ENCODE results near the gene OSR1. TPM values are rescaled to one million over a fixed set of nuclear protein-coding genes. Genes with fewer than 3 reads are reported as not detected.

OSR1 gene
- total RNA-seq, 1 experiment from 2014 or later, result 2.6 TPM

DNA sequence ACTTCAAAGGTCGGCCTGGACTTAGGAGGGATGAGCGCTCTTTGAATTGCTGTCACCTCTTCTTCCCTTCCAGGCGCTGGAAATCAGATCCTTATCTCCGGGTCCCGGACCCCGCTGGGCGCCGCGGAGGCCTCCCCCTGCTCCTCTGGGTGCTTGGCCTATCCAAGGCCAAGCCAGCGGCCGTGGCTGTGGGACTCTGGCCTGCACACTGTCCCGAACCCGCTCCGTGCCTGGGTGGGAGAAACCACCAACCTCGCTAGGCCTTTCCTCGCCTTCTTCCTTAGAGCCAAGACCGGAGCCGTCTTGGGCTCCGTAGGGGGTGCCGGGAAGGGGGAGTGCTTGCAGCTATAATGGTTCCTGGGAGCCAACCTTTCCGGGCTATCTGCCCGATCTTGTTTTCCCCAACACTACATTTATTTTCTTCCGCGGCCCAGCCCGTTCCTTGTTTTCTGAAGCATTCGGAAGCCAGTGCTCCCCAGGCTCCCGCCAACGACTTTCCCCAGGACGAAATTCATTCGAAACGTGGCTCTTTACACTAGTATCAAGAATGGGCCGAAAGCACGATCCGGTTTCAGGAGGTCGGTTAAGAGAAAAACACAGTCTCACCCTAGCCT is 2.4 kb downstream of the OSR1 start (continued):
- TF ChIP-seq TCF7L2 (IDR thresholded peaks at IDR 0.05; ENCODE audit: borderline replicate concordance, extremely low read depth, insufficient read depth, insufficient read length), result no peak

- H3K27ac ChIP-seq (ENCODE audit: low read depth, low read length), result no peak overlapping the region
- peaks cover 0 to 8% of the 10 kb centered on the region in 2 experiments; a peak in 2 of 4 replicates for H3K4me1 ChIP-seq (ENCODE audit: control insufficient read depth in 1 of 2, insufficient read depth in 2 of 2, low read length in 2 of 2)
- no peaks in the 10 kb centered on the region for H3K9me3 ChIP-seq (ENCODE audit: control insufficient read depth in 1 of 2, insufficient read depth in 1 of 2, low read depth in 1 of 2, low read length in 2 of 2)
- no peaks in the 10 kb centered on the region for H3K9me2 ChIP-seq (ENCODE audit: insufficient read depth)
- BruUV-seq (replicated peaks), result no TSS peak
- H3K27me3 ChIP-seq (ENCODE audit: insufficient read depth, low read length), result no peaks in the 10 kb centered on the region
- ChIA-PET RAD21 (ENCODE audit: low non-redundant PET in 1 of 2, low total read pairs in 2 of 2, uncharacterized antibody in 2 of 2, unreplicated experiment in 2 of 2) (no interaction called here), POLR2A (no interaction called here), CTCF (no interaction called here)
- TF ChIP-seq RAD21 (IDR thresholded peaks at IDR 0.05; ENCODE audit: low read depth) (no peak), ZFX (IDR thresholded peaks at IDR 0.05) (no peak), POLR2AphosphoS5 (IDR thresholded peaks at IDR 0.05; ENCODE audit: low read depth, low read length) (no peak), EGR1 (IDR thresholded peaks at IDR 0.05; ENCODE audit: low read depth) (no peak), EZH2phosphoT487 (IDR thresholded peaks at IDR 0.05; ENCODE audit: borderline replicate concordance) (no peak), YY1 (IDR thresholded peaks at IDR 0.05; ENCODE audit: extremely low read depth, insufficient replicate concordance, low read depth, low read length) (no peak), ZNF274 (IDR thresholded peaks at IDR 0.05; ENCODE audit: low read depth, low read length) (no peak), ELF1 (IDR thresholded peaks at IDR 0.05; ENCODE audit: borderline replicate concordance, low read depth) (no peak), EZH2 (IDR thresholded peaks at IDR 0.05) (no peak), POLR2A (IDR thresholded peaks at IDR 0.05; ENCODE audit: borderline replicate concordance, extremely low read depth, insufficient read depth, insufficient read length) (no peak), SRF (IDR thresholded peaks at IDR 0.05; ENCODE audit: low read depth) (no peak), TCF7L2 (IDR thresholded peaks at IDR 0.05; ENCODE audit: borderline replicate concordance, extremely low read depth, insufficient read depth, insufficient read length) (no peak), ATF3 (IDR thresholded peaks at IDR 0.05) (no peak)
- TF ChIP-seq, protein P1, sequence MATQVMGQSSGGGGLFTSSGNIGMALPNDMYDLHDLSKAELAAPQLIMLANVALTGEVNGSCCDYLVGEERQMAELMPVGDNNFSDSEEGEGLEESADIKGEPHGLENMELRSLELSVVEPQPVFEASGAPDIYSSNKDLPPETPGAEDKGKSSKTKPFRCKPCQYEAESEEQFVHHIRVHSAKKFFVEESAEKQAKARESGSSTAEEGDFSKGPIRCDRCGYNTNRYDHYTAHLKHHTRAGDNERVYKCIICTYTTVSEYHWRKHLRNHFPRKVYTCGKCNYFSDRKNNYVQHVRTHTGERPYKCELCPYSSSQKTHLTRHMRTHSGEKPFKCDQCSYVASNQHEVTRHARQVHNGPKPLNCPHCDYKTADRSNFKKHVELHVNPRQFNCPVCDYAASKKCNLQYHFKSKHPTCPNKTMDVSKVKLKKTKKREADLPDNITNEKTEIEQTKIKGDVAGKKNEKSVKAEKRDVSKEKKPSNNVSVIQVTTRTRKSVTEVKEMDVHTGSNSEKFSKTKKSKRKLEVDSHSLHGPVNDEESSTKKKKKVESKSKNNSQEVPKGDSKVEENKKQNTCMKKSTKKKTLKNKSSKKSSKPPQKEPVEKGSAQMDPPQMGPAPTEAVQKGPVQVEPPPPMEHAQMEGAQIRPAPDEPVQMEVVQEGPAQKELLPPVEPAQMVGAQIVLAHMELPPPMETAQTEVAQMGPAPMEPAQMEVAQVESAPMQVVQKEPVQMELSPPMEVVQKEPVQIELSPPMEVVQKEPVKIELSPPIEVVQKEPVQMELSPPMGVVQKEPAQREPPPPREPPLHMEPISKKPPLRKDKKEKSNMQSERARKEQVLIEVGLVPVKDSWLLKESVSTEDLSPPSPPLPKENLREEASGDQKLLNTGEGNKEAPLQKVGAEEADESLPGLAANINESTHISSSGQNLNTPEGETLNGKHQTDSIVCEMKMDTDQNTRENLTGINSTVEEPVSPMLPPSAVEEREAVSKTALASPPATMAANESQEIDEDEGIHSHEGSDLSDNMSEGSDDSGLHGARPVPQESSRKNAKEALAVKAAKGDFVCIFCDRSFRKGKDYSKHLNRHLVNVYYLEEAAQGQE (IDR thresholded peaks at IDR 0.05; ENCODE audit: low read depth), result no peak
- H2AFZ ChIP-seq (ENCODE audit: low read depth, low read length, poor library complexity, severe bottlenecking), result no peak overlapping the region
- H3K9ac ChIP-seq (ENCODE audit: low read length), result no peak overlapping the region
- H4K20me1 ChIP-seq (ENCODE audit: insufficient read depth), result no peaks in the 10 kb centered on the region
- intact Hi-C loops (cut with micrococcal nuclease), result no loop called here
- H3K36me3 ChIP-seq (ENCODE audit: control insufficient read depth in 1 of 2, insufficient read depth in 2 of 2, low read length in 2 of 2), result no peaks in the 10 kb centered on the region; a peak in 1 of 4 replicates
- H3K4me2 ChIP-seq (ENCODE audit: low read length), result no peak overlapping the region
- no peak for DNase-seq (ENCODE audit: low read depth, low spot score)
- no peak overlapping the region for H3K4me3 ChIP-seq (replicated peaks in 1 of 2; ENCODE audit: low read depth in 1 of 2, low read length in 2 of 2)
- no peaks in the 10 kb centered on the region for H3K79me2 ChIP-seq (ENCODE audit: insufficient read depth, low read length)
- ATAC-seq, result no peak
These were observed 3.0 kb downstream of the OSR1 start for GRCh38 chr2:19355416-19355821.

All from HCT116 (cell line).